PC-3 (cell line): Measurements from ENCODE around the gene ANO4. TPM values are rescaled to one million over a fixed set of nuclear protein-coding genes. Genes with fewer than 3 reads are reported as not detected.

Source experiments
- ATAC-seq: fragments of 200-7000 bp; cut with Tn5 transposase; 2 replicates; pipeline ENCODE4 v1.9.1; 2020; ENCODE audit warnings: mild to moderate bottlenecking, moderate library complexity
- BruUV-seq: library from RNA; stranded (reverse); fragments of 400-500 nt; replicated peaks from 2 replicates; lab custom pipeline; 2021; lab: Mats Ljungman, UMichigan
- CTCF ChIA-PET: fragments of 300-600 bp; sonication (Branson Sonifier 250); formaldehyde crosslinking; loops from one replicate; lab custom pipeline; 2022; ENCODE audit warnings: antibody characterized with exemption; lab: Charles Lee
- POLR2A ChIA-PET: fragments of 300-600 bp; sonication (Branson Sonifier 250); formaldehyde crosslinking; loops from one replicate; lab custom pipeline; 2022; ENCODE audit warnings: antibody characterized with exemption; ENCODE audit not compliant: unreplicated experiment; lab: Charles Lee
- DNase-seq: peaks from one replicate; pipeline ENCODE4 v3.0.0-alpha.2; 2015
- H2AFZ ChIP-seq: fragments of 300-600 bp; sonication (generic); 2 replicates; pipeline ENCODE4 v1.6.0; 2016; ENCODE audit warnings: antibody characterized with exemption, low read length
- H3F3A ChIP-seq: fragments of 300-600 bp; sonication (generic); one replicate; pipeline ENCODE4 v1.6.0; 2017; ENCODE audit warnings: antibody characterized with exemption, low read length, control low read depth, mild to moderate bottlenecking; ENCODE audit not compliant: unreplicated experiment
- H3K27ac ChIP-seq: fragments of 300-600 bp; sonication (generic); 2 replicates; pipeline ENCODE4 v1.5.1; 2016; ENCODE audit warnings: mild to moderate bottlenecking, low read length
- H3K27me3 ChIP-seq: fragments of 300-600 bp; sonication (generic); 2 replicates; pipeline ENCODE4 v1.6.1; 2016; ENCODE audit warnings: low read length, mixed read lengths
- H3K36me3 ChIP-seq: fragments of 300-600 bp; sonication (generic); 2 replicates; pipeline ENCODE4 v1.6.1; 2016; ENCODE audit warnings: low read depth, mixed run types, low read length, mixed read lengths
- H3K4me1 ChIP-seq: fragments of 300-600 bp; sonication (generic); 2 replicates; pipeline ENCODE4 v1.5.1; 2016; ENCODE audit warnings: low read length; ENCODE audit not compliant: insufficient read depth
- H3K4me2 ChIP-seq: fragments of 300-600 bp; sonication (generic); 2 replicates; pipeline ENCODE4 v1.6.0; 2016; ENCODE audit warnings: low read length
- H3K4me3 ChIP-seq: fragments of 300-600 bp; sonication (generic); 2 replicates; pipeline ENCODE4 v1.5.1; 2016; ENCODE audit warnings: mild to moderate bottlenecking, low read length, mixed read lengths
- H3K79me2 ChIP-seq: fragments of 300-600 bp; sonication (generic); 2 replicates; pipeline ENCODE4 v1.6.1; 2017; ENCODE audit warnings: low read length, mixed read lengths
- H3K9ac ChIP-seq: fragments of 300-600 bp; sonication (generic); 2 replicates; pipeline ENCODE4 v1.6.0; 2016; ENCODE audit warnings: mild to moderate bottlenecking, low read length
- H3K9me2 ChIP-seq: fragments of 300-600 bp; sonication (generic); replicated peaks from 2 replicates; pipeline ENCODE4 v1.6.1; 2016; ENCODE audit warnings: mixed run types, low read length, mixed read lengths
- H3K9me3 ChIP-seq: fragments of 300-600 bp; sonication (generic); 2 replicates; pipeline ENCODE4 v1.6.1; 2016; ENCODE audit warnings: low read length, mixed read lengths
- H4K20me1 ChIP-seq: fragments of 300-600 bp; sonication (generic); 2 replicates; pipeline ENCODE4 v1.6.1; 2016; ENCODE audit warnings: low read length, mixed read lengths
- EZH2 ChIP-seq: fragments of 300-600 bp; sonication (generic); IDR thresholded peaks from one replicate; pipeline ENCODE4 v1.6.1; 2017; ENCODE audit warnings: antibody characterized with exemption, mild to moderate bottlenecking, low read length; ENCODE audit not compliant: unreplicated experiment
- EZH2phosphoT487 ChIP-seq: fragments of 300-600 bp; sonication (generic); IDR thresholded peaks from 2 replicates; pipeline ENCODE4 v1.6.1; 2018; ENCODE audit warnings: mild to moderate bottlenecking, antibody characterized with exemption, low read length, borderline replicate concordance
- intact Hi-C: fragments of 100-400 bp; cut with micrococcal nuclease; formaldehyde crosslinking; loops from 2 replicates; pipeline ENCODE4 v1.9.0; 2023
- total RNA-seq: library from RNA; depleted of rRNA; stranded (reverse); fragments of >200 nt; gene quantifications from 2 replicates; pipeline ENCODE4 v1.2.3, GENCODE V29; 2014
- TF ChIP-seq, protein P1 (sequence below): fragments of 300-600 bp; sonication (generic); conservative IDR thresholded peaks from 2 replicates; pipeline ENCODE4 v1.5.1; 2017; ENCODE audit warnings: antibody characterized with exemption, low read depth, mild to moderate bottlenecking, low read length

Gene ANO4
- total RNA-seq, 1 experiment from 2014 or later: not detected

DNA sequence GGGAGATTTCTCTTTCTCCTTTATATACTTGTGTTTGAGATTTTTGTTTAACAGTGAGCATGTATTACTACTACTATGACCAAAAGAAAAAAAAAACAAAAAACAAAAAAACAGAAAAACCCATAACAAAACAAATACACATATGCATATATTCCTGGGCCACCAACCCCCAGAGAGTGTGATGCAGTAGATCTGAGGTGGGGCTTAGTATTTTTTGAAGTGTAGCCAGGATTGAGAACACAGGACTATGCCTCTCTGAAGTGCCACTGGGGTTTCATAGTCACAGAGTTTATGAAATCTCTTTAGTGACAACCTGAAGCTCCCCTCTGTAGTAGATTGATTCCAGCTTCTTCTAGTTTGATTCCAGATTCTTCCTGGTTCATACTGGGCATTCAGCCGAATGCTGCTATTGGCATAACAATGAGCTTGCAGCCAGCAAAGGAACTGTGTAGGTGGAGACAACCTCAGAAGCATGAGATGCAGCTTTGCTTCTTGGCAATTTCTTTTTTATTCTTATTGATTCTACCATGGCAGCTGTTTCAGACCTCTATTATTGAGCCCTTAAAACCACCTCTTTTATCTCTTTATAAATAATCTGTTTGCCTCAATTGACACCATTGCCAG, 15.5 kb upstream of the ANO4 start:
- no peaks in the 10 kb centered on the region for H3K9me3 ChIP-seq
- POLR2A ChIA-PET: no interaction called here
- H3K4me2 ChIP-seq: no peak overlapping the region
- H3K4me1 ChIP-seq: no peaks in the 10 kb centered on the region
- intact Hi-C loops: no loop called here
- H3F3A ChIP-seq: no peaks in the 10 kb centered on the region
- H4K20me1 ChIP-seq: no peaks in the 10 kb centered on the region; the same call in 1 of the 2 replicates
- no peak for DNase-seq
- no peak overlapping the region for H3K9ac ChIP-seq
- H3K9me2 ChIP-seq: no peaks in the 10 kb centered on the region
- ATAC-seq: no peak
- H3K4me3 ChIP-seq: no peak overlapping the region
- BruUV-seq: no TSS peak
- peaks cover 46% of the 10 kb centered on the region for H3K27me3 ChIP-seq
- CTCF ChIA-PET: no interaction called here
- no peaks in the 10 kb centered on the region for H3K36me3 ChIP-seq
- no peaks in the 10 kb centered on the region for H3K79me2 ChIP-seq
- H2AFZ ChIP-seq: no peak overlapping the region
- no peak overlapping the region for H3K27ac ChIP-seq
- no peak for TF ChIP-seq EZH2phosphoT487
- TF ChIP-seq, protein P1, sequence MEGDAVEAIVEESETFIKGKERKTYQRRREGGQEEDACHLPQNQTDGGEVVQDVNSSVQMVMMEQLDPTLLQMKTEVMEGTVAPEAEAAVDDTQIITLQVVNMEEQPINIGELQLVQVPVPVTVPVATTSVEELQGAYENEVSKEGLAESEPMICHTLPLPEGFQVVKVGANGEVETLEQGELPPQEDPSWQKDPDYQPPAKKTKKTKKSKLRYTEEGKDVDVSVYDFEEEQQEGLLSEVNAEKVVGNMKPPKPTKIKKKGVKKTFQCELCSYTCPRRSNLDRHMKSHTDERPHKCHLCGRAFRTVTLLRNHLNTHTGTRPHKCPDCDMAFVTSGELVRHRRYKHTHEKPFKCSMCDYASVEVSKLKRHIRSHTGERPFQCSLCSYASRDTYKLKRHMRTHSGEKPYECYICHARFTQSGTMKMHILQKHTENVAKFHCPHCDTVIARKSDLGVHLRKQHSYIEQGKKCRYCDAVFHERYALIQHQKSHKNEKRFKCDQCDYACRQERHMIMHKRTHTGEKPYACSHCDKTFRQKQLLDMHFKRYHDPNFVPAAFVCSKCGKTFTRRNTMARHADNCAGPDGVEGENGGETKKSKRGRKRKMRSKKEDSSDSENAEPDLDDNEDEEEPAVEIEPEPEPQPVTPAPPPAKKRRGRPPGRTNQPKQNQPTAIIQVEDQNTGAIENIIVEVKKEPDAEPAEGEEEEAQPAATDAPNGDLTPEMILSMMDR: no peak
- no peak for TF ChIP-seq EZH2

DNA sequence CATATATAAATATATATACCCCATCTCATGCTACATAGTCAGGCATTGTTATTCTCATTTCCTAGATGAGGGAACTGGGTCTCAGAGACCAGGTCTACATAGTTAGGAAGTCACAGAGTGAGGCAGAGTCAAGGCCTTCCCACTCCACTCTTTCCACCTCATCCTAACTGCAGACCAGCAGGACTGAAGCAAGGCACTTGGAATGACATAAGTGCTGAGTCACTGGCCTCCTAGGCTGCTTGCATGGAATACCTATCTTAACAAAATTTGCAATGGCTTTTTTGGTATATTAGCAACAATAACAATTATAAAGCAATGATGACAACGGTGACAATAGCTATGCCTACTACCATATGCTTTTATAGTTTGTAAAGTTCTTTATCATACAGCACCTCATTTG, 5.4 kb upstream of the ANO4 start:
- Histone ChIP-seq H3K27ac (no peak overlapping the region), H2AFZ (no peak overlapping the region), H3K79me2 (no peaks in the 10 kb centered on the region), H4K20me1 (no peaks in the 10 kb centered on the region), H3K9me2 (no peaks in the 10 kb centered on the region), H3K4me1 (no peaks in the 10 kb centered on the region), H3K27me3 (peaks cover 20% of the 10 kb centered on the region), H3K36me3 (no peaks in the 10 kb centered on the region), H3K4me3 (no peak overlapping the region), H3K9ac (no peak overlapping the region), H3K4me2 (no peak overlapping the region), H3K9me3 (no peaks in the 10 kb centered on the region), H3F3A (no peaks in the 10 kb centered on the region)
- DNase-seq: peak; percentile 8
- BruUV-seq: no TSS peak
- ChIA-PET POLR2A (no interaction called here), CTCF (no interaction called here)
- intact Hi-C loops: no loop called here
- no peak for ATAC-seq
- no peak for TF ChIP-seq EZH2phosphoT487
- TF ChIP-seq, protein P1: no peak
- TF ChIP-seq EZH2: no peak

DNA sequence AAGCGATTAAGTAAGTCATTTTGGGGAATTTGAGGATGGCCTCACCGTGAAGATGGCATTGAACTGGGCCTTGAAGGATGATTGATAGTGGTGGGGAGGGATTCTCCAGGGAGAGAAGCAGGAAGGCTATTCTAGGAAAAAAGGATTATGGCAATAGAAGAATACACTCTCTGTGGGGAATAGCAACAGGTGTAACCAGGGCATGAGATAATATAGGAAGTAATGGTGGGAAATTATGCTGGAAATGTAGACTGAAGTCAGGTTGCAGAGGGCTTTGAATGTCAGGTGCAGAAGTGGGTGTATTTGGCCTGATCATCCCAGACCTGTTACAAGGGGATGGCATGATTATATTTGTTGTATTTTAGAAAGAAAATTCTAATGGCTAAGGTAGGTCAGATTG, 4.6 kb upstream of the ANO4 start:
- no peaks in the 10 kb centered on the region for H3K79me2 ChIP-seq
- ChIA-PET POLR2A (no interaction called here), CTCF (no interaction called here)
- ATAC-seq: no peak
- TF ChIP-seq, protein P1: no peak
- TF ChIP-seq EZH2: no peak
- TF ChIP-seq EZH2phosphoT487: no peak
- H3K4me2 ChIP-seq: no peak overlapping the region
- no peaks in the 10 kb centered on the region for H3K9me2 ChIP-seq
- intact Hi-C loops: no loop called here
- no peaks in the 10 kb centered on the region for H3K36me3 ChIP-seq
- no peaks in the 10 kb centered on the region for H4K20me1 ChIP-seq
- H2AFZ ChIP-seq: no peak overlapping the region
- H3K9ac ChIP-seq: no peak overlapping the region
- H3K4me3 ChIP-seq: no peak overlapping the region
- H3K4me1 ChIP-seq: no peaks in the 10 kb centered on the region
- no peaks in the 10 kb centered on the region for H3F3A ChIP-seq
- H3K9me3 ChIP-seq: no peaks in the 10 kb centered on the region
- no peak overlapping the region for H3K27ac ChIP-seq
- H3K27me3 ChIP-seq: peaks cover 25% of the 10 kb centered on the region
- DNase-seq: no peak
- BruUV-seq: no TSS peak
